ENCODE measurements around the gene CLECL1. TPM values are rescaled to one million over a fixed set of nuclear protein-coding genes. Genes with fewer than 3 reads are reported as not detected.

CLECL1 gene
- not detected for total RNA-seq
- long read RNA-seq = 0 reads

DNA sequence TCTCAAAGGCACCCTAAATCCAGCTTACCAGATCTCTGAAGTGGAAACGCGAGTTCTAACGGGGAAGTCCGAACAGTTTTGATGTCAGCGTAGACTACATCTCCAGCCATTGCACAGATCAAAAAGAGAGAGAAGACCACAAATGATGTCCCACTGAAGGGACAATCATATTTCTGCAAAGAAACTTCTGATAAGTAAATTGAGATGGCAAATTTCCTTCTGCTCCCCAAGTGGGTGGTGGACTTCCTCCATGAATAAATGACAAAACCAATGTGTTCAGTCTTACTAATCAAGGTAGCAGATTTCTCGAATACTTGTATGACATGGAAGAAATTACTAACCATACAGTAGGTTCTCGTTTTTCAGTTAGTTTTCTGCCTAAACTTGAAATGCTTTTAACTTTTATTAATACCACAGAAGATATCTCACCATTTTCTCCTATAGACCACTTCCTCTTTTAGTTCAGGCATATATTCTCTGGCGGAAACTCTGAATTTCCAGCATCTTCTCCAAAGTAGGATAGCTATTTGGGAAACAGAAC is at the start of gene CLECL1:
CLECL1 (minus strand) TSS at position 177 of the 541 bp plus-strand sequence.
- ATAC-seq = no peak
- intact Hi-C loops (cut with micrococcal nuclease) = no loop called here

DNA sequence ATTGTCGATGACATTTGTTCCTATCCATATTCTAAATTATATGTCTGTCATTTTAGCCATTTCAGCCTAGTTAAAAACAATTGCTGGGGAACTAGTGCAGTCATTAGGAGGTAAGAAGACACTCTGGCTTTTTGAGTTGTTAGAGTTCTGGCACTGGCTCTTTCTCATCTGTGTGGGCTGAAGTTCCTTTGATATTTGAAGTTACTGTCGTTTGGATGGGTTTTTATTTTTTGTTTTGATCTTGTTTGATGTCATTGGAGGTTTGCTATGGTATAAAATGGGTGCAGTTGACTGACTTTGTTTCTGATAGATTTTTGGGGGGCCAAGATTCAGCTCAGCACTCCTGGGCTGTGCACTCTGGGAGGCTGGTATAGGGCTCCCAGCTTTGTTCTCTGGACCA is 48.5 kb upstream of the CLECL1 start:
- intact Hi-C loops (cut with micrococcal nuclease) = no loop called here
- no peak for ATAC-seq
- DNase-seq = no peak

More for the DNA sequence above, at the start of gene CLECL1:
- no peak for DNase-seq

DNA sequence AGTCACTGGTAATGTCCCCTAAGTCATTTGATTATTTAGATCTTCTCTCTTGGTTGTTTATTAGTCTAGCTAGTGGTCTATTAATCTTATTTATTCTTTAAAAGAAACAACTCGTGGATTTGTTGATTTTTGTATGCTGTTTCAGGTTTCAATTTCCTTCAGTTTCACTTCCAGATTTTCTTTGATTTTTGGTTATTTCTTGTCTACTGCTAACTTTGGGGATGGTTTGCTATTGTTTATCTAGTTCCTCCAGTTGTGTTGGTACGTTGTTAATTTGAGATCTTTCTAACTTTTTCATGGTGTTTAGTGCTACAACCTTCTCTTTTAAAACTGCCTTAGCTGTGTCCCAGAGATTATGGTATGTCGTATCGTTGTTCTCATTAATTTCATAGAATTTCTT is 46.3 kb upstream of the CLECL1 start:
- intact Hi-C loops (cut with micrococcal nuclease) = no loop called here
- ATAC-seq (no peak), DNase-seq (no peak)

DNA sequence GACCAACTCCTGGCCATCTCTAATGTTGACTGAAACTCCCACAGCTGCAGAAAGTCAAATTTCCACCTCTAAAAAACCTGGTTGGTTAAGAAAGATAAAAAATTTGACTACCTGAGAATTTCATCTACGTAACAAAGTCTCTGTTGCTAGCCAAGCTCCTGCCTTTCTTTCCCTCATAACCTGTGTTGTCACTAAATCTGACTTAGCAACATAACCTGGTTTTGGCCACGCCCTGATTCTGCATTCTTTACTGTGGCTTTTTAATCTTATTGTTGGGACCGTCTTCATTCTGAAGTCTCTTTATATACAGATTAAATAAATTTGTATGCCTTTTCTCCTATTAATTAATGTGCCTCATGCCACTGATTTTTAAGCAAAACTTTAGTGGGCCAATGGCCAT is 43.9 kb upstream of the CLECL1 start:
- DNase-seq (no peak), ATAC-seq (no peak)
- intact Hi-C loops (cut with micrococcal nuclease) = no loop called here

DNA sequence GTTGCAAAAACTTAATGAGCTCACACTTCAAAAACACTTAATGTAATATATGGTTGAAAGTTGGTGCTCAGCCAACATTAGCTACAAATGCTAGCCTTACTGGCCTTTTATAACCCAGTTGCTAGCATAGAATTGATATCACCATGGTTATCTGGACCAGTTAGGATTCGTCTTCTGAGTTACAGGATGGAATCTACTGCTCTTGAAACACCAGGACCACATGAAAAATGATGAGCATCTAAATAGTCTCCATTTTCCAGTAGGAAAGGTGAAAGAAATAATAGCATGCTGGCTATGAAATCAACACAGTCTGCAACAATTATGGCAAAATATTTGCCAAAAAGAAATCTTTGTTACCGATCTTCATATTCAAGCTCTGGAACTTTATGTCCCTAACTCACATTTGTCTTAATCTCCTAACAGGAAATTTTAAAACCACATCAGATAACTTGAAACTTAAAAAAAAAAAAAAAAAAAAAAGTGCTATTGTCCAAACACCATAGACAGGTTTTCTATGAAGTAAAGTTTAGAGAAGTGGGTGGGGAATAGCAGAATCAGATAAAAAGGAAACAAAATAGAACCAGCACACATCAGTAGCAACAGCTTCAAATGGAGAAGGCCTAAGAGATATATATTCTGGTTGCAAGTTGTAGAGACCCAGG is 40.5 kb upstream of the CLECL1 start:
- DNase-seq (no peak), ATAC-seq (no peak)
- intact Hi-C loops (cut with micrococcal nuclease) = no loop called here

DNA sequence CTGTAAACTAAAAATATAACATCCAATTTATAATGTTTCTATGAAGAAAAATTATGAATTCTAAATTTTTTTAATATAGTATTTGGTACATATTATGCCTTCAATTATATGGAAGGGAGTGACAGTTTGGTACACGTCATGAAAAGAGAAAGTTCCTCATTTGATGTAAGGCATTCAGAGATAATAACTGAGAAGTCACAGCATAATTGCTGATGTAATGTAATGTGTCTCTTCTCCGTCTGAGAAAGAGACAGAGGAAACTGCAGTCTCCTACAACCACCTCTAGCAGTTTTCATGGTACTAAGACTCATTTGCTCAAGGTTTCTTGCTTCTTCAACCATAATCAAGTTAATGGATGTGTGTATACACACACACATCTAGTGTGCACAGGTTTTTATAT is 30.1 kb upstream of the CLECL1 start:
- no peak for DNase-seq
- intact Hi-C loops (cut with micrococcal nuclease) = no loop called here
- no peak for ATAC-seq

DNA sequence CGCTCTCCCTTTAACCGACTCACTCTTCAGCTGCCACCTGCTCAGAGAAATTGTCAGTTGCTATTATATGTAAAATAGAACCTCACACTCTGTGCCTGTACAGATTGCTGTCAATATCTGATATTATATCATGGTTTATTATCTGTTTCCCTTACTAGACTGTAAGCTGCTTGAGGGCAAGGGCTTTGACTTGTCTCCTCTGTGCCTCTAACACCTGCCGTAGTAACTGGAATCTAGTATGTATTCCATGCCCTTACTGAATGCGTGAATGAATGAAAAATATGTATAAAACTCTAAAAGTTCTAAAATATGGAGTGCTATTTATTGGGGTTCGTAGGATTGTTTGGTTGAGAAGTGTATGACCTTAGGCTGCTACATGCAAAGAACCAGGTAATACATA is 29.5 kb upstream of the CLECL1 start:
- intact Hi-C loops (cut with micrococcal nuclease) = no loop called here
- no peak for DNase-seq
- ATAC-seq = no peak

DNA sequence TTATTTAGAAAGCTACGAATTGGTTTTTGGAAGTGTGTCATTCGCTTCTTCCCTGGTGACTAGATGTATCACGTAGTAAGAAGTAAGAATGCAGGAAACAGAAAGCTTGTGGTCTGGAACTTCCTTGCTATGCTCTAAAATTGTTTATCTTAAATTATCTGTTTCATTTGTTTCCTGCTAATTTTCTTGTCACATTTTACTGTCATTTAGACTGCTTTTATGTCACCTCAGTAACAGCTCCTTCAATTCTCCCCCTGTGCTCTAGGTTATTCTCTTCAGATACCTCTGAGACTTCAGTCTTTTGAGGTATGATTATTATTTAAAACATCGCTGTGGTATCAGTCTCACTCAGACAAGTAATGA is 28.5 kb upstream of the CLECL1 start:
- intact Hi-C loops (cut with micrococcal nuclease) = no loop called here

DNA sequence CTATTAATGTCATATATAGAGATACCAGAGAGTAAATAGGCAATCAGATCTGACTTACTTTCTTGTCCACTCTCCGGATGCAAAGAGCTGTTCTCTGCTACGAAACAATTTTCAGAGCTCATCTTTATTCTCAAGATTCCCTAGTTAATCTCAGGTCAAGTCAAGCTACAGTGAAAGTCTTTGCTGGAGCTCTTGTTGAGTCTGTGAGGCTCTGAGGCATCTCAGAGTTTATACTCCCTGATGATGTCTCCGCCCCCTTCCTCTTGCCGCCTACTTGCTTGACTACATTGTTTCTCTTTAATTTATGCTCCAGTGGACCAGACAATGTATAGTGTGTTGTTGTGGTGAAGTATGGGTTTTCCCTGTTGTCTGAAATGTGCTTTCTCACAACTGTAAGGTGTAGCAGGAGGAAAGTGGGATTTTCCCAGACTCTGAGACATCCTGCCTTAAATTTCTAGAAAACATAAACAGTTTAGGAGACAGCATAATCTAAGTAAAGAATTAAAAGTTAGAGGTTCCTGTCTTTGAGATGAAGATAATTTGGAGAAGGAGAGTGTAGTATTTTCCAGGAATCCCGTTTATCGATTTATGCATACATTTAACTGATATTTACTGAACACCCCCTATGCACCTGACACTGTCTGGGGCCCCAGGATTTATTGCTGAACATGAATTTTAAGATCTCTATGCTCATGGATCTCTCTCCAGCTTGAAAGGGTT is 28.0 kb upstream of the CLECL1 start, which contains the start of gene CD69:
CD69 (minus strand) TSS at position 203 of the 720 bp plus-strand sequence; CDS start at position 122, 81 bp downstream.
- intact Hi-C loops (cut with micrococcal nuclease) = no loop called here
- DNase-seq = no peak
- no peak for ATAC-seq

More for the DNA sequence above, 28.5 kb upstream of the CLECL1 start:
- no peak for DNase-seq
- no peak for ATAC-seq

DNA sequence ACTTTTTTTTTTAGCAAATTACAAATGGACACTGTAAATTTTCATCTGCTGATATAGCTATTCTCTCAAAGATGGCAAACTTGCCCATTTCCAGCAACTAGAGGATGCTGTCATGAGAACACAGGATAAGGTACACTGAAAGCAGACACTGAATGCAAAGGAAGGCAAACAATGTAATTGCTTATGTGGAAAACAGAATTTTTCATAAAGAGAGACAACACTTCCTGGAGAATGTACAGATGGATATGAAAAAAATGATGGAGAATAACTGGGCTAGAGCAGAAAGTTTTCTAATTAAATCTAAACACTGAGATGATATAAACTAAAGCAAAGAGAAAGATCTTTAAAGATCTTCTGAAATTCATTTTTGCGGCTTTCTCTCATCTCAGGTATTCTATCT is 27.2 kb upstream of the CLECL1 start:
- DNase-seq = no peak
- ATAC-seq = no peak
- intact Hi-C loops (cut with micrococcal nuclease) = no loop called here

DNA sequence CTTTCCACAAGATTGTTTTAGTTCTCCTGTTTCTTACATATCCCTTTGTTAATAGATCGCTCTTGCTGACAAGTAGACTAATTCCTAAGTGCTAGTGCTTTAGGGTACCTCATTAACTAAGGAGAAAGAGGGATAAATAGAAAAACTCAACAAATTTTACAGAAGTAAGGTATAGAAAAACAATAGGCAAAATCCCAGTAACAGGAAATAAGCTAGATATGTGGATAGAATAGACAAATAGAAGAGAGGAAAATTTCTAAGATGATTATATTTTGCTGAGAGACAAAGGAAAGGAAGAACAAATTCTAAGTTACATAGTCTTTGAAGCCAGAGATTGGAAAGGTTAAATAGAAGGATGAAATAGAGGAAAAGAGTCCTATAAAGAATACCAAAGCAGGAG is 26.8 kb upstream of the CLECL1 start:
- intact Hi-C loops (cut with micrococcal nuclease) = no loop called here
- DNase-seq = no peak
- no peak for ATAC-seq

DNA sequence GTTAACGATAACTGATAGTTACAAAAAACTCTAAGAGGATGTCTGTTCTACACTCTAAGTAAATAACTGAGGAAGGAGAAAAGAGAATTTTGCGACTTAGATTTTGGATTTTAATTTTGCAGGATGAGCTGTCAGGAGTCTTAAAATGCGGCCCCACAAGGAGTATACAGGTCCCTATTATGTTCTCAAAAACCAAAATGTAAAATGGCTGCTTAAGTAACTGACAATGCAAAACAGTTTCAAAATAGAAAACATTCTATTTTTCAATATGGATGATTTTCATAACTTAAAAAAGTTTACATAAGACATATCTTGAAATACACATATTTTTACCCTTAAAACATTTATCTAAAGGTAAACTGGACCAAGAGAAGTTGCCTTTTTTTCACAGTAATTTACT is 25.2 kb upstream of the CLECL1 start:
- no peak for DNase-seq
- ATAC-seq = no peak
- intact Hi-C loops (cut with micrococcal nuclease) = no loop called here

DNA sequence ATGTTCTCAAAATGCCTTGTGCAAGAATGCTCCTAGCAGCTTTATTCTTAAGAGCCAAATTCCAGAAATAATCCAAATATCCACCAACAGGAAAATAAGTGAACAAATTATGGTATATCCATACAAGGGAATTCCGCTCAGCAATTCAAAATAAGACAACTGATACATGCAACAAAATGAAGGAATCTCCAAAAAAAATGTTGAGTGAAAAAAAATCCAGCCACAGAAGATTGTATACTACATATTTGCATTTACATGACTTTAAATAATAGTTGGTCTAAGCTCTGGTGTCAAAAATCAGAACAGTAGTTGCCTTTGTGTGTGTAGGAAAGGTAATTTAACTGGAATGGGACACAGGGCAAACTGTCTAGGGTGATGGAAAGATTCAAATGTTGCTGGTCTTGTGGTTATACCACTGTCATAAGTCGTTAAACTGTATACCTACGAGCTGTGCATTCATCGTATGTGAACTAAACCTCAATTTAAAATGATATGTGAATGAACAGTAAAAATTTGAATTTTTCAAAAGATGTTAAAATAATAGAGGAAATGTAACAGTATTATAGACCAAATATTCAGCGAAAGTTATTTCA is 24.6 kb upstream of the CLECL1 start:
- intact Hi-C loops (cut with micrococcal nuclease) = no loop called here
- DNase-seq (no peak), ATAC-seq (no peak)

DNA sequence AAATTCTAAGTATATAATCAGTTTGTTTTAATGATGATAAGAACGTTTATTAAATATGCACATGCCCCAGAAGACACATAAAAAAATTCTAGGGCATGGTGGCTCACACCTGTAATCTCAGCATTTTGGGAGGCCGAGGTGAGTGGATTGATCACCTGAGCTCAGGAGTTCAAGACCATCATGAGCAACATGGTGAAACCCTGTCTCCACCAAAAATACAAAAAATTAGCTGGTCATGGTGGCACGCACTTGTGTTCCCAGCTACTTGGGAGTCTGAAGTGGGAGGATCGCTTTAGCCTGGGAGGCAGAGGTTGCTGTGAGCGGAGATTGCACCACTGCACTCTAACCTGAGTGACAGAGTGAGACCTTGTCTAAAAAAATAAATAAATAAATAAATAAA is 23.8 kb upstream of the CLECL1 start:
- DNase-seq (no peak), ATAC-seq (no peak)
- intact Hi-C loops (cut with micrococcal nuclease) = no loop called here

DNA sequence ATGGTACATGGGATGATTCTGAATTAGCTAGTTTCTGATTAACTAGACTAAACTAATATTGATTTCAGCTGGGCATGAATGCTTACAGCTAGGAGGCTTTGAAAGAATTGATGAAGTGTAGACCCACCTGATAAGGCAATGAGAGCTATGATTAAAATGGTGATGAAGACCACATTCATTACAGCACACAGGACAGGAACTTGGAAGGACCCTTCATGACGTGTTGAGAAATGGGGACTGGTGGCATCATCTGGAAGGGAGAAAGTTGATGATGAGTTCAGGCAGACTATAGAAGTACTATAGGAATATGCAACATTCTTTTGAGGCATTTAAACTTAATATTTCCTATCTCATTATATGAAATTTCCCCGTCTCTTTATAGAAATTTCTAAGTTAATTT is 23.3 kb upstream of the CLECL1 start:
- intact Hi-C loops (cut with micrococcal nuclease) = no loop called here
- ATAC-seq = no peak
- DNase-seq = no peak

DNA sequence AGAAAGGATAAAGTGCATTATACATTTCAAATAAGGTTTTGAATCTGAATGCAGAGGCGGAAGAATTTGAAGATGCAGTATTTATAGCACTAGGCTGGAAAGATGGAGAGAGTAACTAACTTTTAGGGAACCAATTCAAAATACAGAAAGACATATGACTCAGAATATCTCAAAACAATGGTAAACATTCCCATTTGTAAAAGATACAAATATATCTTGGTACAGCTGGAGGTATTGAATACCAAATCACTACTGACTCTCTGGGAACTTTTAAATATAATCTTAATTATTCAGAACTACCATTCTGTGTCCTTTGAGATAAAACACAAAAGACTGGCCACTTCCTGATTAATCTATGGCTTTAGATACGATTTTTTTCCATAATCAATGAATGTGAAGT is 22.7 kb upstream of the CLECL1 start:
- no peak for ATAC-seq
- intact Hi-C loops (cut with micrococcal nuclease) = no loop called here
- DNase-seq = no peak

DNA sequence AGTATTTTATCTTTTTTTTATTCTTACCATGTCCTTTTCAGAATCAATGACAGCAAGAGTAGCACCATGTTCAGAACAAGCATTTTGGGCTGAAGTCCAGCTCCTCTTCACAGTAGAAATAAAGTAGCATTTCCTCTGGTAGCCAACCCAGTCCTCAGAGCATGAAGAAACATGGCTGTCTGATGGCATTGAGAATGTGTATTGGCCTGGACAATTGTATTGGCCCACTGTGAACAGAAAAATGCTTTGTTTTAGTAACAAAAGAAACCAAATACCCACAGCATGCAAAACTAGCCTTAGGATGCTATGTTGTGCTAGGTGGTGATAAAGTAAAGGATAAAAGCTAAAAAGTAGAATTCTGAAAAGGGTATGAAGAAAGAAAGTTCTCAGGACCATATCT is 22.1 kb upstream of the CLECL1 start:
- intact Hi-C loops (cut with micrococcal nuclease) = no loop called here

DNA sequence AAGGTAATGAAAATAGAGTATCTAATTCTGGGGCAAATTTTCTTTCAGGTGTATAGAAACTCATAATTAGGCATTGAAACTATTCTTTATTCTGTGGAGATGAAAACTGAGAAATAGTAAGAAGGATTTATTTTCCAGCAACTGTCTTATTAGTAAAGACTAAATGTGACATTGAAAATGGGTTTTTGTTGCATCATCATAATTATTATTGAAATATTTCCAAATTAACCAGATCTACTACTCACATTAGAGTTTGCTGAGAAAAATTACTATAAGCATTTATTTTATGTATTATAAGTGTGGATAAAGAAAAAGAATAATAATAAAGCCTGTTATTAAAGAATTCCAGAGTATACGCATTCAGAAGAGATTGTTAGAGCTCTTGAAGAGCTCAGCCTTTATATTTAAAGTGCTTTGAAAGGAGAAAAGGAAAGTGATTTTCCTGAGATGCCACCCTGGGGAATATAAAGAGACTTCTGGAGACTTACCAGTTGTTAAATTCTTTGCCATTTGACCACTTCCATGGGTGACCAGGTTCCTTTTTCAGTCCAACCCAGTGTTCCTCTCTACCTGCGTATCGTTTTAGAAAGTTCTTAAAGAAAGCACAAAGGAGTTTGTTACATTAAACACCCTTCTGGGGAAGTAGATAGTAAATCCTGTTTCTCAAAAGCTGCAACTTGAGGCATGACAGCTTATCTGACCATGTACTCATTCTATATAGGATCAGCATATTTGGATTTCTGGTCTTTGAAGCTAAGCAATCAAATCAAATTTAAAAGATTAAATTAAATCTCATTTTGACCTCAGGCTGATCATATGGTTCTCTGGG is 21.4 kb upstream of the CLECL1 start:
- no peak for ATAC-seq
- intact Hi-C loops (cut with micrococcal nuclease) = no loop called here
- no peak for DNase-seq

More for the DNA sequence above, 22.1 kb upstream of the CLECL1 start:
- DNase-seq (no peak), ATAC-seq (no peak)

DNA sequence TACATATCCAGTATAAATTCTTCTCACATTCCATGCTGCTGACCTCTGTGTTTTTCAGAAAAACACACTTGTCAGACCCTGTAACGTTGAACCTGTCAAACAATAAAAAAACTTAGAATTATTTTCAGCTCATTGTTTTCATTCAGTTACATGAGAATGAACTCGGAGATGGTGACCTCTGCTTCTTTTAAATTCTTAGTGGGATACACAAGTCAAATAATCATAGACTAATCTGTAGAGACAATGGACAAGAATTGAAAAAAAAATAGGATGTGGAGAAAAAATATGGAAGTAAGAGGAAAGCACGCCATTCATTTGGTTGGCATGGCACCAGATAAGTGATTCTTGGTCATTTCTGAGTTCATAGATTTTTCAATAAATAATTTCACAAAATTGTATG is 20.6 kb upstream of the CLECL1 start:
- ATAC-seq = no peak
- intact Hi-C loops (cut with micrococcal nuclease) = no loop called here
- no peak for DNase-seq

DNA sequence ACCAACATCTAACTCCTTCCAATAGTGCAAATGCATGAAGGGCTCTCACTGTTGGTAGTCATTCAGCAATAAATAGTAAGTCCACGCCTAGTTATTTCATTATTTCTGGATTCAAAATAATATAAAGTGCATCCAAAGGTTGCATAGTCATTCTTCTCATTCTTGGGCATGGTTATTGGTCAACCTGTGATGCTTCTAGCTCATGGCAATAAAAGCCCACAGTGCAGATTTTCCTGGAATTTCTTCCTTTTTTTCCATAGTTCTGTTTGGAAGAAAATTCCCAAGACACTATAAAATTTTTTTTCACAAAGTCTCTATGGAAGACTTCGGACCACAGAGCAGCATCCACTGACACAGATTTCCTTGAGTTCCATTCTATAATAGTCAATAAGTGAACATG is 20.2 kb upstream of the CLECL1 start:
- DNase-seq (no peak), ATAC-seq (no peak)
- intact Hi-C loops (cut with micrococcal nuclease) = no loop called here
